Activated T-helper 1 cell treated with anti-CD3 and anti-CD28 coated beads, Interleukin-12 subunit alpha, Interleukin-12 subunit beta, Interleukin-2, Interleukin-4 antibody, amounts not matched to agents 30 ng/mL and 10 ng/mL and 1 ng/mL, durations not matched to agents 14 hours and 24 hours and 36 hours (primary cell): ENCODE data around the gene HIPK3. TPM values are rescaled to one million over a fixed set of nuclear protein-coding genes. Genes with fewer than 3 reads are reported as not detected.

ENCODE experiments used
- DNase-seq: peaks from one replicate; pipeline ENCODE4 v3.0.0; 2021; ENCODE audit warnings: low spot score
- H3K27ac Mint-ChIP-seq: one replicate; pipeline ENCODE4 v1.8.0; 2021; ENCODE audit warnings: mild to moderate bottlenecking, mixed read lengths
- H3K27me3 Mint-ChIP-seq: one replicate; pipeline ENCODE4 v1.8.0; 2022; ENCODE audit warnings: mild to moderate bottlenecking, moderate library complexity, mixed read lengths; ENCODE audit not compliant: insufficient read depth
- H3K36me3 Mint-ChIP-seq: one replicate; pipeline ENCODE4 v1.8.0; 2021; ENCODE audit warnings: low read depth, mixed read lengths
- H3K4me1 Mint-ChIP-seq: one replicate; pipeline ENCODE4 v1.8.0; 2021; ENCODE audit warnings: low read depth, mixed read lengths
- H3K4me3 Mint-ChIP-seq: one replicate; pipeline ENCODE4 v1.8.0; 2021; ENCODE audit warnings: mild to moderate bottlenecking, moderate library complexity, mixed read lengths
- H3K9me3 Mint-ChIP-seq: one replicate; pipeline ENCODE4 v1.8.0; 2021; ENCODE audit warnings: mixed read lengths
- intact Hi-C: fragments of 100-400 bp; cut with micrococcal nuclease; formaldehyde crosslinking; loops from one replicate; pipeline ENCODE4 v1.15.1; 2024
- total RNA-seq: library from RNA; stranded (reverse); gene quantifications from 2 replicates; pipeline ENCODE4 v1.2.3, GENCODE V29; 2022

HIPK3 gene
- total RNA-seq, 1 donor from 2014 or later, result 37.7 TPM

GRCh38 chr11:33264926-33265325, 7.7 kb downstream of the HIPK3 start:
- Mint-ChIP-seq H3K27ac (no peak overlapping the region), H3K4me3 (no peak overlapping the region), H3K9me3 (peaks cover 4% of the 10 kb centered on the region), H3K36me3 (peaks cover 5% of the 10 kb centered on the region), H3K4me1 (peaks cover 22% of the 10 kb centered on the region), H3K27me3 (no peaks in the 10 kb centered on the region)
- intact Hi-C loops, result no loop called here
- DNase-seq, result no peak

GRCh38 chr11:33266393-33267215, 9.4 kb downstream of the HIPK3 start:
- intact Hi-C loops, result no loop called here
- Mint-ChIP-seq H3K4me3 (no peak overlapping the region), H3K4me1 (peaks cover 12% of the 10 kb centered on the region), H3K27me3 (no peaks in the 10 kb centered on the region), H3K27ac (no peak overlapping the region), H3K9me3 (no peaks in the 10 kb centered on the region), H3K36me3 (no peaks in the 10 kb centered on the region)
- DNase-seq, result no peak

GRCh38 chr11:33268945-33269540, 11.9 kb downstream of the HIPK3 start:
- Mint-ChIP-seq H3K4me3 (no peak overlapping the region), H3K4me1 (no peaks in the 10 kb centered on the region), H3K9me3 (no peaks in the 10 kb centered on the region), H3K36me3 (no peaks in the 10 kb centered on the region), H3K27me3 (no peaks in the 10 kb centered on the region), H3K27ac (no peak overlapping the region)
- DNase-seq, result no peak
- intact Hi-C loops, result no loop called here

- no peaks in the 10 kb centered on the region for H3K4me1 Mint-ChIP-seq
- peak overlapping the region; percentile 12 for H3K27ac Mint-ChIP-seq
- no peaks in the 10 kb centered on the region for H3K36me3 Mint-ChIP-seq
- intact Hi-C loops, result no loop called here
- no peaks in the 10 kb centered on the region for H3K9me3 Mint-ChIP-seq
- no peak for DNase-seq
- no peaks in the 10 kb centered on the region for H3K27me3 Mint-ChIP-seq
- no peak overlapping the region for H3K4me3 Mint-ChIP-seq
Observed at GRCh38 chr11:33269822-33270221, 12.6 kb downstream of the HIPK3 start.

- H3K27me3 Mint-ChIP-seq, result no peaks in the 10 kb centered on the region
- H3K36me3 Mint-ChIP-seq, result no peaks in the 10 kb centered on the region
- no peak for DNase-seq
- no peaks in the 10 kb centered on the region for H3K9me3 Mint-ChIP-seq
- no peak overlapping the region for H3K27ac Mint-ChIP-seq
- H3K4me3 Mint-ChIP-seq, result no peak overlapping the region
- H3K4me1 Mint-ChIP-seq, result no peaks in the 10 kb centered on the region
- intact Hi-C loops, result no loop called here
Observed at GRCh38 chr11:33271059-33271458, 13.9 kb downstream of the HIPK3 start.

- peaks cover 3% of the 10 kb centered on the region for H3K36me3 Mint-ChIP-seq
- H3K27me3 Mint-ChIP-seq, result no peaks in the 10 kb centered on the region
- DNase-seq, result no peak
- no peaks in the 10 kb centered on the region for H3K4me1 Mint-ChIP-seq
- no peak overlapping the region for H3K4me3 Mint-ChIP-seq
- intact Hi-C loops, result no loop called here
- no peak overlapping the region for H3K27ac Mint-ChIP-seq
- no peaks in the 10 kb centered on the region for H3K9me3 Mint-ChIP-seq
Observed at GRCh38 chr11:33272338-33273107, 15.3 kb downstream of the HIPK3 start.

- peaks cover 3% of the 10 kb centered on the region for H3K36me3 Mint-ChIP-seq
- no peak overlapping the region for H3K4me3 Mint-ChIP-seq
- no peak overlapping the region for H3K27ac Mint-ChIP-seq
- intact Hi-C loops, result no loop called here
- DNase-seq, result no peak
- H3K9me3 Mint-ChIP-seq, result no peaks in the 10 kb centered on the region
- no peaks in the 10 kb centered on the region for H3K27me3 Mint-ChIP-seq
- H3K4me1 Mint-ChIP-seq, result no peaks in the 10 kb centered on the region
Observed at GRCh38 chr11:33273656-33274055, 16.5 kb downstream of the HIPK3 start.

GRCh38 chr11:33280411-33280810, 23.2 kb downstream of the HIPK3 start:
- no peak overlapping the region for H3K27ac Mint-ChIP-seq
- H3K27me3 Mint-ChIP-seq, result no peaks in the 10 kb centered on the region
- DNase-seq, result no peak
- peaks cover 5% of the 10 kb centered on the region for H3K4me1 Mint-ChIP-seq
- peaks cover 4% of the 10 kb centered on the region for H3K36me3 Mint-ChIP-seq
- intact Hi-C loops, result no loop called here
- H3K4me3 Mint-ChIP-seq, result no peak overlapping the region
- no peaks in the 10 kb centered on the region for H3K9me3 Mint-ChIP-seq

GRCh38 chr11:33281758-33282157, 24.6 kb downstream of the HIPK3 start:
- Mint-ChIP-seq H3K4me1 (peaks cover 5% of the 10 kb centered on the region), H3K9me3 (no peaks in the 10 kb centered on the region), H3K27ac (no peak overlapping the region), H3K27me3 (no peaks in the 10 kb centered on the region), H3K4me3 (no peak overlapping the region), H3K36me3 (peaks cover 4% of the 10 kb centered on the region)
- intact Hi-C loops, result no loop called here
- no peak for DNase-seq

GRCh38 chr11:33284818-33285217, 27.6 kb downstream of the HIPK3 start:
- intact Hi-C loops, result no loop called here
- no peak for DNase-seq

GRCh38 chr11:33290319-33290718, 33.1 kb downstream of the HIPK3 start:
- Mint-ChIP-seq H3K36me3 (peaks cover 10% of the 10 kb centered on the region), H3K27ac (no peak overlapping the region), H3K27me3 (no peaks in the 10 kb centered on the region), H3K4me3 (no peak overlapping the region), H3K9me3 (no peaks in the 10 kb centered on the region), H3K4me1 (peaks cover 5% of the 10 kb centered on the region)
- DNase-seq, result no peak
- intact Hi-C loops, result no loop called here

More at GRCh38 chr11:33284818-33285217, 27.6 kb downstream of the HIPK3 start:
- Mint-ChIP-seq H3K36me3 (peaks cover 7% of the 10 kb centered on the region), H3K27me3 (no peaks in the 10 kb centered on the region), H3K9me3 (no peaks in the 10 kb centered on the region), H3K27ac (no peak overlapping the region), H3K4me3 (no peak overlapping the region), H3K4me1 (peaks cover 5% of the 10 kb centered on the region)

GRCh38 chr11:33291004-33291777, 34.0 kb downstream of the HIPK3 start:
- Mint-ChIP-seq H3K4me1 (peaks cover 5% of the 10 kb centered on the region), H3K27me3 (no peaks in the 10 kb centered on the region), H3K4me3 (no peak overlapping the region), H3K9me3 (no peaks in the 10 kb centered on the region), H3K36me3 (peaks cover 16% of the 10 kb centered on the region), H3K27ac (no peak overlapping the region)
- intact Hi-C loops, result no loop called here
- no peak for DNase-seq
